HepG2 (cell line): Measurements from ENCODE around the gene PTTG1IP2. TPM values are rescaled to one million over a fixed set of nuclear protein-coding genes. Genes with fewer than 3 reads are reported as not detected.

Source experiments
- ATAC-seq: fragments of 200-7000 bp; cut with Tn5 transposase; 3 replicates; pipeline ENCODE4 v1.9.1; 2020; ENCODE audit warnings: mild to moderate bottlenecking, moderate library complexity
- BruUV-seq: library from RNA; stranded (reverse); fragments of 400-500 nt; replicated peaks from 2 replicates; lab custom pipeline; 2021; lab: Mats Ljungman, UMichigan
- CTCF ChIA-PET: fragments of 300-600 bp; formaldehyde crosslinking; extraction: SDS; loops from one replicate; lab custom pipeline; 2021; ENCODE audit warnings: low total read pairs, inconsistent platforms, low intra/inter-chr PET ratio; lab: Yijun Ruan, JAX
- POLR2A ChIA-PET: fragments of 350-600 bp; sonication (Branson Sonifier 250); formaldehyde crosslinking; loops from one replicate; lab custom pipeline; 2020; ENCODE audit warnings: antibody characterized with exemption, inconsistent platforms; lab: Yijun Ruan, JAX
- DNase-seq: peaks from one replicate; pipeline ENCODE4 v3.0.0-alpha.2; 2015; ENCODE audit warnings: low spot score
- FAIRE-seq: peaks from 3 replicates; lab custom pipeline; 2011; peaks lifted over from hg19 to GRCh38; lab: Jason Lieb, UNC
- H2AFZ ChIP-seq: one replicate; pipeline ENCODE4 v1.6.1; 2011; ENCODE audit warnings: low read length, inconsistent platforms
- H3K27ac ChIP-seq: fragments of 300-600 bp; 3 replicates; pipeline ENCODE4 v1.8.0; 2011; ENCODE audit warnings: mixed run types, mild to moderate bottlenecking, mixed read lengths, low read length, inconsistent platforms; ENCODE audit not compliant: insufficient read depth; ENCODE audit errors: extremely low read length
- H3K27me3 ChIP-seq, 2 experiments: fragments of 200-600 bp in 1 of 2; 2 replicates in 1 of 2; 3 replicates in 1 of 2; pipeline versions ENCODE4 v1.6.0 to v1.8.0; 2011; ENCODE audit warnings: low read length in 2 of 2, mild to moderate bottlenecking in 2 of 2, moderate library complexity in 2 of 2, inconsistent platforms in 1 of 2; ENCODE audit not compliant: insufficient read depth in 2 of 2, control insufficient read depth in 1 of 2
- H3K36me3 ChIP-seq, 2 experiments: fragments of 200-600 bp in 1 of 2; replicated peaks in 1 of 2; 2 replicates in 1 of 2; 3 replicates in 1 of 2; pipeline versions ENCODE4 v1.5.1 to v1.8.0; 2011; ENCODE audit warnings: low read length in 2 of 2, inconsistent platforms in 1 of 2; ENCODE audit not compliant: insufficient read depth in 2 of 2, control insufficient read depth in 1 of 2
- H3K4me1 ChIP-seq: 2 replicates; pipeline ENCODE4 v1.5.1; 2012; ENCODE audit warnings: low read length, inconsistent platforms; ENCODE audit not compliant: insufficient read depth
- H3K4me2 ChIP-seq: 2 replicates; pipeline ENCODE4 v1.6.0; 2011; ENCODE audit warnings: low read depth, low read length, inconsistent platforms
- H3K4me3 ChIP-seq, 3 experiments: fragments of 200-600 bp in 1 of 3; sonication (generic), shearing (Covaris generic) in 1 of 3; replicated peaks in 1 of 3; 2 replicates each; pipeline ENCODE4 v1.5.1; 2011 to 2016; ENCODE audit warnings: low read length in 3 of 3, inconsistent platforms in 2 of 3, low read depth in 2 of 3, mild to moderate bottlenecking in 2 of 3, control low read depth in 1 of 3, mixed read lengths in 1 of 3; ENCODE audit not compliant: insufficient read depth in 1 of 3
- H3K79me2 ChIP-seq: one replicate; pipeline ENCODE4 v1.6.1; 2011; ENCODE audit warnings: low read length, inconsistent platforms; ENCODE audit not compliant: insufficient read depth
- H3K9ac ChIP-seq: 2 replicates; pipeline ENCODE4 v1.6.0; 2011; ENCODE audit warnings: mild to moderate bottlenecking, low read depth, low read length, inconsistent platforms; ENCODE audit not compliant: insufficient read depth
- H3K9me3 ChIP-seq: 2 replicates; pipeline ENCODE4 v1.5.1; 2012; ENCODE audit warnings: mild to moderate bottlenecking, low read length
- H4K20me1 ChIP-seq: 2 replicates; pipeline ENCODE4 v1.6.0; 2011; ENCODE audit warnings: inconsistent platforms, mild to moderate bottlenecking, low read length, moderate library complexity; ENCODE audit not compliant: insufficient read depth
- KLF9 ChIP-seq: IDR thresholded peaks from 2 replicates; pipeline ENCODE4 v1.6.1; 2016; ENCODE audit warnings: low read depth
- NR3C1 ChIP-seq: sonication (generic); formaldehyde crosslinking; IDR thresholded peaks from 2 replicates; pipeline ENCODE4 v1.4.0; 2020; ENCODE audit warnings: missing genetic modification reagents
- POLR2AphosphoS2 ChIP-seq: IDR thresholded peaks from 2 replicates; pipeline ENCODE4 v1.6.1; 2011; ENCODE audit warnings: low read depth, low read length, improper control_type of control experiment
- TBL1XR1 ChIP-seq: fragments of 150-350 bp; IDR thresholded peaks from 2 replicates; pipeline ENCODE4 v1.6.1; 2014; ENCODE audit warnings: borderline replicate concordance, low read length; ENCODE audit not compliant: partially characterized antibody
- ZBTB1 ChIP-seq: sonication (generic); formaldehyde crosslinking; IDR thresholded peaks from 2 replicates; pipeline ENCODE4 v1.4.0; 2020; ENCODE audit warnings: missing genetic modification reagents, borderline replicate concordance
- ZBTB42 ChIP-seq: sonication (generic); formaldehyde crosslinking; IDR thresholded peaks from 2 replicates; pipeline ENCODE4 v1.5.0; 2020; ENCODE audit warnings: mild to moderate bottlenecking, missing genetic modification reagents
- ZNF543 ChIP-seq: sonication (generic); formaldehyde crosslinking; IDR thresholded peaks from 2 replicates; pipeline ENCODE4 v1.4.0; 2020; ENCODE audit warnings: mild to moderate bottlenecking, missing genetic modification reagents
- ZNF552 ChIP-seq: sonication (generic); formaldehyde crosslinking; IDR thresholded peaks from 2 replicates; pipeline ENCODE4 v1.9.0; 2022; ENCODE audit warnings: missing genetic modification reagents, mild to moderate bottlenecking, borderline replicate concordance
- ZNF703 ChIP-seq: sonication (generic); formaldehyde crosslinking; IDR thresholded peaks from 2 replicates; pipeline ENCODE4 v1.5.1; 2020; ENCODE audit warnings: missing genetic modification reagents, mild to moderate bottlenecking, moderate library complexity, borderline replicate concordance
- in situ Hi-C: cut with HindIII; loops from 2 replicates; pipeline ENCODE4 v1.10.0; 2017; ENCODE audit warnings: low pct_unique_long_range_greater_than_20kb; ENCODE audit not compliant: extremely low pct_ligation_motif_present
- intact Hi-C: fragments of 100-400 bp; cut with micrococcal nuclease; formaldehyde crosslinking; loops from one replicate; pipeline ENCODE4 v1.10.0; 2022; ENCODE audit not compliant: unreplicated experiment
- polyA plus RNA-seq, 8 experiments: library from polyadenylated mRNA; depleted of rRNA in 3 of 8; stranded (reverse) in 7 of 8; unstranded in 1 of 8; fragments of >200 nt; fragmentation: Illumina TruSeq in 4 of 8; extraction: Trizol in 4 of 8; gene quantifications; 2 replicates each; pipeline versions ENCODE4 v1.2.1 to v1.2.3, GENCODE V29; 2011 to 2016; ENCODE audit warnings: low read depth in 4 of 8, missing spikeins in 1 of 8, mixed read lengths in 1 of 8; ENCODE audit not compliant: insufficient read depth in 1 of 8
- total RNA-seq, 5 experiments: library from RNA; depleted of rRNA; stranded (reverse); fragments of >200 nt; fragmentation: Illumina TruSeq; extraction: Trizol; gene quantifications; 2 replicates each; pipeline ENCODE4 v1.2.3, GENCODE V29; 2016; ENCODE audit warnings: low read depth in 1 of 5
- TF ChIP-seq, protein P1 (sequence below): conservative IDR thresholded peaks from 2 replicates; pipeline ENCODE4 v1.6.1; 2018; ENCODE audit warnings: missing genetic modification reagents
- TF ChIP-seq, protein P2 (sequence below): IDR thresholded peaks from 2 replicates; pipeline ENCODE4 v1.6.1; 2016; ENCODE audit warnings: missing genetic modification reagents, missing compliant biosample characterization
- TF ChIP-seq, protein P3 (sequence below): sonication (generic); formaldehyde crosslinking; IDR thresholded peaks from 2 replicates; pipeline ENCODE4 v1.8.1; 2022; ENCODE audit warnings: low read depth, mild to moderate bottlenecking, missing genetic modification reagents
- TF ChIP-seq, protein P4 (sequence below): sonication (generic); formaldehyde crosslinking; IDR thresholded peaks from 2 replicates; pipeline ENCODE4 v1.4.0; 2020; ENCODE audit warnings: mild to moderate bottlenecking, missing genetic modification reagents
- TF ChIP-seq, protein P5 (sequence below): sonication (generic); formaldehyde crosslinking; IDR thresholded peaks from 2 replicates; pipeline ENCODE4 v1.5.0; 2020; ENCODE audit warnings: missing genetic modification reagents, mild to moderate bottlenecking, borderline replicate concordance
- TF ChIP-seq, protein P6 (sequence below), 2 experiments: fragments of 450-650 bp in 1 of 2; sonication (generic) in 1 of 2; formaldehyde crosslinking; IDR thresholded peaks; 2 replicates each; pipeline versions ENCODE4 v1.5.0 to v1.8.0; 2020 to 2022; ENCODE audit warnings: mild to moderate bottlenecking in 1 of 2, missing genetic modification reagents in 1 of 2

PTTG1IP2 gene
- total and polyA plus RNA-seq, 2 of the 13 experiments (the other 11 are each of a cell fraction or from before 2014, with no cell fraction given) = not detected

DNA sequence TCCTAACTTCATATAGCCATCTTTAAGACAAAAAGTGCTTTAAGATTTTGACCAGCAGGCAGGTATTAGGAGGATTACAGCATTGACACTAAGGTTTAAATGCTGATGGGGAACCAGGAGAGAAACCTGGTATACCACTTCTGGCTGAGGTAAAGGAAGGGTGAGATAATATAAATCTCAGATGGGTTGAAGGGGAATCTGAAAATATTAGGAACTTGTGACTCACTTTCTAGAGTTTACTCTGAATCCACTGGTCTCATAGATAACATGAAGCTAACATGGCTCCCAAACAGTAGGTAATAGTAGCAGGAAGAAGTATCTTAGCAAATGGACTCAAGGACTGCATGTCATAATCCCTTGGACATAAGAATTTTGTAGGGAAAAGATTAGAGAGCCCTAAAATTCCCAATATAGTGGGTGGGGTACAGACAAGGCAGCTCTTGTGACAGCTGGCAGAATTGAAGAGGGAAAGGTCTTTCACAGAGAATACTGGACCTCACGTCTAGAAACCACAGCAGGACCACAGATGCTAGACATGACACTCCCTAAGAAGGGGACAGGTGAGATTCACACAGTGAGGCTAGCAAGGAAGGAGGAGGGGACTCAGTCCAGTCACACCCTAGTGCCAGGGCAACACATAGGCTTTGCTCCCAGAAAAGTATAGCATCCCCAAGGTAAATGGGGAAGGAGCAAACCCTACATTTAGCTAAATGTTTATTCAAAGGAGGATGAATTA is 3.5 kb downstream of the PTTG1IP2 start (continued):
- TF ChIP-seq, protein P1, sequence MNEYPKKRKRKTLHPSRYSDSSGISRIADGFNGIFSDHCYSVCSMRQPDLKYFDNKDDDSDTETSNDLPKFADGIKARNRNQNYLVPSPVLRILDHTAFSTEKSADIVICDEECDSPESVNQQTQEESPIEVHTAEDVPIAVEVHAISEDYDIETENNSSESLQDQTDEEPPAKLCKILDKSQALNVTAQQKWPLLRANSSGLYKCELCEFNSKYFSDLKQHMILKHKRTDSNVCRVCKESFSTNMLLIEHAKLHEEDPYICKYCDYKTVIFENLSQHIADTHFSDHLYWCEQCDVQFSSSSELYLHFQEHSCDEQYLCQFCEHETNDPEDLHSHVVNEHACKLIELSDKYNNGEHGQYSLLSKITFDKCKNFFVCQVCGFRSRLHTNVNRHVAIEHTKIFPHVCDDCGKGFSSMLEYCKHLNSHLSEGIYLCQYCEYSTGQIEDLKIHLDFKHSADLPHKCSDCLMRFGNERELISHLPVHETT (CRISPR knock-in tag) = no peak
- TF ChIP-seq ZNF543 (CRISPR knock-in tag) (no peak), KLF9 (CRISPR knock-in tag) (no peak), TBL1XR1 (no peak), NR3C1 (CRISPR knock-in tag) (no peak), POLR2AphosphoS2 (no peak), ZNF552 (CRISPR knock-in tag) (no peak), ZBTB42 (no peak)
- TF ChIP-seq, protein P2, sequence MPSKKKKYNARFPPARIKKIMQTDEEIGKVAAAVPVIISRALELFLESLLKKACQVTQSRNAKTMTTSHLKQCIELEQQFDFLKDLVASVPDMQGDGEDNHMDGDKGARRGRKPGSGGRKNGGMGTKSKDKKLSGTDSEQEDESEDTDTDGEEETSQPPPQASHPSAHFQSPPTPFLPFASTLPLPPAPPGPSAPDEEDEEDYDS = no peak

DNA sequence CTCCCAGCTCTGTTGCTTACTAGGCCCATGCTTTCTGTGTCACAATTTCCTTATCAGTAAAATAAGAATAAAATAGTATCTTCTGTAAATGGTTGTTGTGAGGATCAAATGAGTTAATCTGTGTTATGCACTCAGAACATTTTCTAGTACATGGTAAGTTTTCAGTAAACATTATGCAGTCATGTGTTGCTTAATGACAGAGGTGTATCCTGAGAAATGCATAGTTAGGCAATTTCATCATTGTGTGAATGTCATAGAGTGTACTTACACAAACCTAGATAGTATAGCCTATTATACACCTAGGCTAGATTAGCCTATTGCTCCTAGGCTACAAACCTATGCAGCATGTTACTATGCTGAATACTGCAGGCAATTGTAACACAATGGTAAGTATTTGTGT is 4.4 kb downstream of the PTTG1IP2 start:
- no TSS peak for BruUV-seq
- no peak overlapping the region for H3K4me2 ChIP-seq
- no peaks in the 10 kb centered on the region for H3K4me1 ChIP-seq
- ATAC-seq (no peak), DNase-seq (no peak), FAIRE-seq (no peak)
- H2AFZ ChIP-seq = no peak overlapping the region
- no peak overlapping the region for H3K27ac ChIP-seq
- no peaks in the 10 kb centered on the region for H4K20me1 ChIP-seq
- no peaks in the 10 kb centered on the region for H3K27me3 ChIP-seq
- ChIA-PET POLR2A (no interaction called here), CTCF (no interaction called here)
- no peaks in the 10 kb centered on the region for H3K9me3 ChIP-seq
- intact Hi-C loops (no loop called here), in situ Hi-C loops (no loop called here)
- H3K79me2 ChIP-seq = no peaks in the 10 kb centered on the region
- H3K4me3 ChIP-seq = no peak overlapping the region
- no peak overlapping the region for H3K9ac ChIP-seq
- no peaks in the 10 kb centered on the region for H3K36me3 ChIP-seq
- TF ChIP-seq, protein P3, sequence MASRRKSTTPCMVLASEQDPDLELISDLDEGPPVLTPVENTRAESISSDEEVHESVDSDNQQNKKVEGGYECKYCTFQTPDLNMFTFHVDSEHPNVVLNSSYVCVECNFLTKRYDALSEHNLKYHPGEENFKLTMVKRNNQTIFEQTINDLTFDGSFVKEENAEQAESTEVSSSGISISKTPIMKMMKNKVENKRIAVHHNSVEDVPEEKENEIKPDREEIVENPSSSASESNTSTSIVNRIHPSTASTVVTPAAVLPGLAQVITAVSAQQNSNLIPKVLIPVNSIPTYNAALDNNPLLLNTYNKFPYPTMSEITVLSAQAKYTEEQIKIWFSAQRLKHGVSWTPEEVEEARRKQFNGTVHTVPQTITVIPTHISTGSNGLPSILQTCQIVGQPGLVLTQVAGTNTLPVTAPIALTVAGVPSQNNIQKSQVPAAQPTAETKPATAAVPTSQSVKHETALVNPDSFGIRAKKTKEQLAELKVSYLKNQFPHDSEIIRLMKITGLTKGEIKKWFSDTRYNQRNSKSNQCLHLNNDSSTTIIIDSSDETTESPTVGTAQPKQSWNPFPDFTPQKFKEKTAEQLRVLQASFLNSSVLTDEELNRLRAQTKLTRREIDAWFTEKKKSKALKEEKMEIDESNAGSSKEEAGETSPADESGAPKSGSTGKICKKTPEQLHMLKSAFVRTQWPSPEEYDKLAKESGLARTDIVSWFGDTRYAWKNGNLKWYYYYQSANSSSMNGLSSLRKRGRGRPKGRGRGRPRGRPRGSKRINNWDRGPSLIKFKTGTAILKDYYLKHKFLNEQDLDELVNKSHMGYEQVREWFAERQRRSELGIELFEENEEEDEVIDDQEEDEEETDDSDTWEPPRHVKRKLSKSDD = no peak
- TF ChIP-seq, protein P4, sequence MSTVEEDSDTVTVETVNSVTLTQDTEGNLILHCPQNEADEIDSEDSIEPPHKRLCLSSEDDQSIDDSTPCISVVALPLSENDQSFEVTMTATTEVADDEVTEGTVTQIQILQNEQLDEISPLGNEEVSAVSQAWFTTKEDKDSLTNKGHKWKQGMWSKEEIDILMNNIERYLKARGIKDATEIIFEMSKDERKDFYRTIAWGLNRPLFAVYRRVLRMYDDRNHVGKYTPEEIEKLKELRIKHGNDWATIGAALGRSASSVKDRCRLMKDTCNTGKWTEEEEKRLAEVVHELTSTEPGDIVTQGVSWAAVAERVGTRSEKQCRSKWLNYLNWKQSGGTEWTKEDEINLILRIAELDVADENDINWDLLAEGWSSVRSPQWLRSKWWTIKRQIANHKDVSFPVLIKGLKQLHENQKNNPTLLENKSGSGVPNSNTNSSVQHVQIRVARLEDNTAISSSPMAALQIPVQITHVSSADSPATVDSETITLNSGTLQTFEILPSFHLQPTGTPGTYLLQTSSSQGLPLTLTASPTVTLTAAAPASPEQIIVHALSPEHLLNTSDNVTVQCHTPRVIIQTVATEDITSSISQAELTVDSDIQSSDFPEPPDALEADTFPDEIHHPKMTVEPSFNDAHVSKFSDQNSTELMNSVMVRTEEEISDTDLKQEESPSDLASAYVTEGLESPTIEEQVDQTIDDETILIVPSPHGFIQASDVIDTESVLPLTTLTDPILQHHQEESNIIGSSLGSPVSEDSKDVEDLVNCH (CRISPR knock-in tag) = no peak
- TF ChIP-seq, protein P5, sequence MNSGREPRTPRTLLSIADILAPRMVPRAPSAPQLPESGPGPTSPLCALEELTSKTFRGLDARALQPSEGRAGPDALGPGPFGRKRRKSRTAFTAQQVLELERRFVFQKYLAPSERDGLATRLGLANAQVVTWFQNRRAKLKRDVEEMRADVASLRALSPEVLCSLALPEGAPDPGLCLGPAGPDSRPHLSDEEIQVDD (CRISPR knock-in tag) = no peak
- no peak for TF ChIP-seq ZNF703 (CRISPR knock-in tag)
- TF ChIP-seq, protein P6, sequence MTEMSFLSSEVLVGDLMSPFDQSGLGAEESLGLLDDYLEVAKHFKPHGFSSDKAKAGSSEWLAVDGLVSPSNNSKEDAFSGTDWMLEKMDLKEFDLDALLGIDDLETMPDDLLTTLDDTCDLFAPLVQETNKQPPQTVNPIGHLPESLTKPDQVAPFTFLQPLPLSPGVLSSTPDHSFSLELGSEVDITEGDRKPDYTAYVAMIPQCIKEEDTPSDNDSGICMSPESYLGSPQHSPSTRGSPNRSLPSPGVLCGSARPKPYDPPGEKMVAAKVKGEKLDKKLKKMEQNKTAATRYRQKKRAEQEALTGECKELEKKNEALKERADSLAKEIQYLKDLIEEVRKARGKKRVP (CRISPR knock-in tag; IDR thresholded peaks at IDR 0.05) = no peak
- no peak for TF ChIP-seq ZBTB1 (CRISPR knock-in tag)
